Astrocyte (in vitro differentiated cells and primary cell): Measurements from ENCODE around the gene MACROH2A1. TPM values are rescaled to one million over a fixed set of nuclear protein-coding genes. Genes with fewer than 3 reads are reported as not detected.

Experiments used
- DNase-seq: peaks from one replicate; pipeline ENCODE4 v3.0.0-alpha.2; 2010; ENCODE audit warnings: low read depth
- FAIRE-seq: peaks from 2 replicates; lab custom pipeline; 2011; peaks lifted over from hg19 to GRCh38; lab: Jason Lieb, UNC
- H2AFZ ChIP-seq: 2 replicates; pipeline ENCODE4 v1.6.0; 2012; ENCODE audit warnings: low read depth, low read length, inconsistent platforms
- H3K27ac ChIP-seq: 2 replicates; pipeline ENCODE4 v1.5.1; 2011; ENCODE audit warnings: low read depth, low read length, inconsistent platforms
- H3K27me3 ChIP-seq: 2 replicates; pipeline ENCODE4 v1.6.0; 2011; ENCODE audit warnings: low read length, inconsistent platforms; ENCODE audit not compliant: insufficient read depth
- H3K36me3 ChIP-seq: 2 replicates; pipeline ENCODE4 v1.5.1; 2011; ENCODE audit warnings: low read length, inconsistent platforms; ENCODE audit not compliant: insufficient read depth
- H3K4me1 ChIP-seq: 2 replicates; pipeline ENCODE4 v1.5.1; 2011; ENCODE audit warnings: low read length, inconsistent platforms; ENCODE audit not compliant: insufficient read depth
- H3K4me2 ChIP-seq: 2 replicates; pipeline ENCODE4 v1.6.0; 2012; ENCODE audit warnings: low read length, inconsistent platforms
- H3K4me3 ChIP-seq: 2 replicates; pipeline ENCODE4 v1.5.1; 2011; ENCODE audit warnings: low read depth, mild to moderate bottlenecking, low read length, inconsistent platforms; ENCODE audit not compliant: insufficient read depth
- H3K79me2 ChIP-seq: 2 replicates; pipeline ENCODE4 v1.6.0; 2012; ENCODE audit warnings: mild to moderate bottlenecking, low read length, inconsistent platforms; ENCODE audit not compliant: insufficient read depth
- H3K9ac ChIP-seq: 2 replicates; pipeline ENCODE4 v1.6.0; 2012; ENCODE audit warnings: mild to moderate bottlenecking, low read length, inconsistent platforms
- H3K9me3 ChIP-seq: 2 replicates; pipeline ENCODE4 v1.5.1; 2012; ENCODE audit warnings: low read depth, mild to moderate bottlenecking, low read length, inconsistent platforms; ENCODE audit not compliant: insufficient read depth
- H4K20me1 ChIP-seq: 2 replicates; pipeline ENCODE4 v1.6.0; 2012; ENCODE audit warnings: low read length, inconsistent platforms; ENCODE audit not compliant: insufficient read depth
- H3K27ac Mint-ChIP-seq: one replicate; pipeline ENCODE4 v1.8.0; 2021; ENCODE audit warnings: mild to moderate bottlenecking, mixed read lengths; ENCODE audit not compliant: unreplicated experiment
- H3K27me3 Mint-ChIP-seq: one replicate; pipeline ENCODE4 v1.8.0; 2021; ENCODE audit warnings: low read depth, mixed read lengths; ENCODE audit not compliant: unreplicated experiment
- H3K36me3 Mint-ChIP-seq: one replicate; pipeline ENCODE4 v1.8.0; 2021; ENCODE audit warnings: low read depth, mixed read lengths; ENCODE audit not compliant: unreplicated experiment
- H3K4me1 Mint-ChIP-seq: one replicate; pipeline ENCODE4 v1.8.0; 2021; ENCODE audit warnings: low read depth, mixed read lengths; ENCODE audit not compliant: unreplicated experiment
- H3K4me3 Mint-ChIP-seq: one replicate; pipeline ENCODE4 v1.8.0; 2021; ENCODE audit warnings: mild to moderate bottlenecking, moderate library complexity, mixed read lengths; ENCODE audit not compliant: unreplicated experiment
- H3K9me3 Mint-ChIP-seq: one replicate; pipeline ENCODE4 v1.8.0; 2021; ENCODE audit warnings: mild to moderate bottlenecking, mixed read lengths; ENCODE audit not compliant: unreplicated experiment
- CTCF ChIP-seq: IDR thresholded peaks from 2 replicates; pipeline ENCODE4 v1.5.1; 2011; ENCODE audit warnings: low read depth, mild to moderate bottlenecking, inconsistent platforms, low read length, moderate library complexity; ENCODE audit not compliant: insufficient read depth
- EZH2 ChIP-seq: IDR thresholded peaks from 2 replicates; pipeline ENCODE4 v1.6.1; 2012; ENCODE audit warnings: mild to moderate bottlenecking, low read length, inconsistent platforms; ENCODE audit not compliant: insufficient read depth
- total RNA-seq: library from RNA; stranded (reverse); gene quantifications from 2 replicates; pipeline ENCODE4 v1.2.1, GENCODE V29; 2021

MACROH2A1 gene
- total RNA-seq, 1 donor from 2014 or later = 143 TPM

- peaks cover 44% of the 10 kb centered on the region for H3K4me1 ChIP-seq
- H3K79me2 ChIP-seq = peaks cover 97% of the 10 kb centered on the region
- no peak overlapping the region for H2AFZ ChIP-seq
- H3K27me3 ChIP-seq = no peaks in the 10 kb centered on the region
- Mint-ChIP-seq H3K9me3 (no peaks in the 10 kb centered on the region), H3K4me1 (peaks cover 57% of the 10 kb centered on the region), H3K27me3 (no peaks in the 10 kb centered on the region), H3K36me3 (peaks cover 31% of the 10 kb centered on the region), H3K4me3 (no peak overlapping the region), H3K27ac (peak overlapping the region; percentile 86)
- H3K27ac ChIP-seq = peak overlapping the region; percentile 57
- peak overlapping the region; percentile 58 for H3K4me2 ChIP-seq
- H3K4me3 ChIP-seq = no peak overlapping the region
- peak overlapping the region; percentile 47 for H3K9ac ChIP-seq
- H4K20me1 ChIP-seq = peaks cover 77% of the 10 kb centered on the region
- TF ChIP-seq EZH2 (no peak), CTCF (no peak)
- peaks cover 40% of the 10 kb centered on the region for H3K36me3 ChIP-seq
- FAIRE-seq = peak; percentile 74
- DNase-seq = peak; percentile 90
- H3K9me3 ChIP-seq = no peaks in the 10 kb centered on the region
Observed at GRCh38 chr5:135386886-135387628, 12.0 kb downstream of the MACROH2A1 start.

GRCh38 chr5:135386096-135386495 is 12.9 kb downstream of the MACROH2A1 start:
- Histone ChIP-seq H3K27ac (peak overlapping the region; percentile 57), H3K4me1 (peaks cover 35% of the 10 kb centered on the region), H3K79me2 (peaks cover 96% of the 10 kb centered on the region), H3K4me3 (no peak overlapping the region), H3K4me2 (peak overlapping the region; percentile 4), H3K36me3 (peaks cover 45% of the 10 kb centered on the region), H3K9ac (no peak overlapping the region), H4K20me1 (peaks cover 76% of the 10 kb centered on the region), H3K27me3 (no peaks in the 10 kb centered on the region), H3K9me3 (no peaks in the 10 kb centered on the region), H2AFZ (no peak overlapping the region)
- DNase-seq (no peak), FAIRE-seq (no peak)
- Mint-ChIP-seq H3K4me3 (no peak overlapping the region), H3K27me3 (no peaks in the 10 kb centered on the region), H3K36me3 (peaks cover 30% of the 10 kb centered on the region), H3K9me3 (no peaks in the 10 kb centered on the region), H3K27ac (no peak overlapping the region), H3K4me1 (peaks cover 47% of the 10 kb centered on the region)
- TF ChIP-seq EZH2 (no peak), CTCF (no peak)

GRCh38 chr5:135385576-135385975 is 13.5 kb downstream of the MACROH2A1 start:
- Histone ChIP-seq H3K4me1 (peaks cover 30% of the 10 kb centered on the region), H3K9ac (no peak overlapping the region), H3K27me3 (no peaks in the 10 kb centered on the region), H3K36me3 (peaks cover 49% of the 10 kb centered on the region), H2AFZ (no peak overlapping the region), H3K27ac (no peak overlapping the region), H4K20me1 (peaks cover 71% of the 10 kb centered on the region), H3K4me2 (peak overlapping the region; percentile 4), H3K79me2 (peaks cover 97% of the 10 kb centered on the region), H3K9me3 (no peaks in the 10 kb centered on the region), H3K4me3 (no peak overlapping the region)
- no peaks in the 10 kb centered on the region for H3K9me3 Mint-ChIP-seq
- H3K4me1 Mint-ChIP-seq = peaks cover 43% of the 10 kb centered on the region
- peak overlapping the region; percentile 69 for H3K27ac Mint-ChIP-seq
- H3K4me3 Mint-ChIP-seq = peak overlapping the region; percentile 50
- DNase-seq = no peak
- H3K36me3 Mint-ChIP-seq = peaks cover 30% of the 10 kb centered on the region
- TF ChIP-seq CTCF (no peak), EZH2 (no peak)
- H3K27me3 Mint-ChIP-seq = no peaks in the 10 kb centered on the region
- FAIRE-seq = no peak
